Measurements from ENCODE around the gene CCT5. TPM values are rescaled to one million over a fixed set of nuclear protein-coding genes. Genes with fewer than 3 reads are reported as not detected.
"Not testable (repeated sequence)": the region's sequence is repeated elsewhere in the genome, so short reads cannot be mapped to it uniquely, and the experiment has no call there.

CCT5 gene
- total RNA-seq, 1 donor from 2014 or later, result 223 TPM

DNA sequence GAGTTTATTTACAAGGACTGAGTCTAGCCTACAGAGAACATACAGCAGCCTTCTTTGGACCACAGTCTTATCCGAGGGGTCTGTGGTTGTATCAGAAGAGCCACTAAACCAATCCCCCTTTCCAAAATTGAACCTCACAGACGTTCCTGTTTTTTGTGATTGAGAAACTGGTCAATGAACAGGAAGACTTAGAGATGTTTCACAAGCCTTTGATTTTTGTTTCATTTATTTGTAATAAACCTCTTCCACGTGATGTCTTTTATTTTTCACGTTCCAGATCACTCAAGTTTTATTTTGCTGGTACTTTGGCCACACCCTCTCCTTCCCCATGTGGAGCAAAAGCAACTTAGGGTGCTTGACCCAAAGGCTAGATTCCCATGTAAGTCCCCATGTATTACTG lies 16.1 kb downstream of the CCT5 start:
- Mint-ChIP-seq H3K27ac (no peak overlapping the region), H3K4me1 (ENCODE audit: low read depth) (no peaks in the 10 kb centered on the region), H3K4me3 (ENCODE audit: low read depth) (no peak overlapping the region), H3K27me3 (no peaks in the 10 kb centered on the region), H3K36me3 (ENCODE audit: insufficient read depth) (peaks cover 16% of the 10 kb centered on the region), H3K9me3 (ENCODE audit: low read depth) (no peaks in the 10 kb centered on the region)
- TF ChIP-seq, protein P1, sequence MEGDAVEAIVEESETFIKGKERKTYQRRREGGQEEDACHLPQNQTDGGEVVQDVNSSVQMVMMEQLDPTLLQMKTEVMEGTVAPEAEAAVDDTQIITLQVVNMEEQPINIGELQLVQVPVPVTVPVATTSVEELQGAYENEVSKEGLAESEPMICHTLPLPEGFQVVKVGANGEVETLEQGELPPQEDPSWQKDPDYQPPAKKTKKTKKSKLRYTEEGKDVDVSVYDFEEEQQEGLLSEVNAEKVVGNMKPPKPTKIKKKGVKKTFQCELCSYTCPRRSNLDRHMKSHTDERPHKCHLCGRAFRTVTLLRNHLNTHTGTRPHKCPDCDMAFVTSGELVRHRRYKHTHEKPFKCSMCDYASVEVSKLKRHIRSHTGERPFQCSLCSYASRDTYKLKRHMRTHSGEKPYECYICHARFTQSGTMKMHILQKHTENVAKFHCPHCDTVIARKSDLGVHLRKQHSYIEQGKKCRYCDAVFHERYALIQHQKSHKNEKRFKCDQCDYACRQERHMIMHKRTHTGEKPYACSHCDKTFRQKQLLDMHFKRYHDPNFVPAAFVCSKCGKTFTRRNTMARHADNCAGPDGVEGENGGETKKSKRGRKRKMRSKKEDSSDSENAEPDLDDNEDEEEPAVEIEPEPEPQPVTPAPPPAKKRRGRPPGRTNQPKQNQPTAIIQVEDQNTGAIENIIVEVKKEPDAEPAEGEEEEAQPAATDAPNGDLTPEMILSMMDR (IDR thresholded peaks at IDR 0.05; ENCODE audit: unreplicated experiment), result no peak
- no peak for DNase-seq (ENCODE audit: low spot score, unreplicated experiment)

DNA sequence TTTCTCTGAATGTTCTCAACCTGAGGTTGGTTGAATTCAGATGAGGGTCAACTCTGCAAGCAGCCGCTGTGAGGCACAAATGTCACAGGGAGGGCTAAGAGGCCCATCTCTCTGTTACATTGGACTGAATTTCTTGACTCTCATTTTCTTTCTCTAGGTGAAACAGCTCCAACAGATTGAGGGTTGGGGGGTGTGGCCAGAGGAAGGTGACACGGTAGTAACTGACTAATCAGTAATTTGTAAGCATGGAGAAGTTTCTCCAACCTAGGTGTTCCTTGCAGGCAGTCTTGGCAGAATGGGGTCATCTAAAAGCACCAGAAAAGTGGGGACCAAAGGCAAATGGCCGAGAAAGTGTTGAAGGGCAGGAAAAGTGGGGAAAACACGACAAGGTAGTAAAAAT lies 16.8 kb downstream of the CCT5 start:
- Mint-ChIP-seq H3K9me3 (ENCODE audit: low read depth) (no peaks in the 10 kb centered on the region), H3K4me1 (ENCODE audit: low read depth) (no peaks in the 10 kb centered on the region), H3K36me3 (ENCODE audit: insufficient read depth) (peaks cover 13% of the 10 kb centered on the region), H3K4me3 (ENCODE audit: low read depth) (no peak overlapping the region), H3K27me3 (no peaks in the 10 kb centered on the region), H3K27ac (no peak overlapping the region)
- DNase-seq (ENCODE audit: low spot score, unreplicated experiment), result no peak
- TF ChIP-seq, protein P1 (IDR thresholded peaks at IDR 0.05; ENCODE audit: unreplicated experiment), result no peak

DNA sequence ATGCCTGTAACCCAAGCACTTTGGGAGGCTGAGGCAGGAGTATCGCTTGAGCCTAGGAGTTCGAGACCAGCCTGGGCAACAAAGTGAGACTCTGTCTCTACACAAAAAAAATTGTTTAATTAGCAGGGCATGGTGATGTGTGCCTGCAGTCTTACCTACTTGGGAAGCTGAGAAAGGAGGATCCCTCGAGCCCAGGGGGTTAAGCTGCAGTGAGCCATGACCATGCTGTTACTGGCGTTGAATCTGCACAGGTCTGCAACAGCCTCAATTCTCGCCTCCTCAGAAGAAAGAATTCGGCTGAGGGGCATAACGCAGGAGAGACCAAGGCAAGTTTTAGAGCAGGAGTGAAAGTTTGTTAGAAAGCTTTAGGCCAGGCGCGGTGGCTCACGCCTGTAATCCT lies 18.0 kb downstream of the CCT5 start:
- Mint-ChIP-seq H3K36me3 (ENCODE audit: insufficient read depth) (peaks cover 5% of the 10 kb centered on the region), H3K4me3 (ENCODE audit: low read depth) (no peak overlapping the region), H3K27ac (no peak overlapping the region), H3K27me3 (no peaks in the 10 kb centered on the region), H3K9me3 (ENCODE audit: low read depth) (no peaks in the 10 kb centered on the region), H3K4me1 (ENCODE audit: low read depth) (no peaks in the 10 kb centered on the region)
- TF ChIP-seq, protein P1 (IDR thresholded peaks at IDR 0.05; ENCODE audit: unreplicated experiment), result no peak
- DNase-seq (ENCODE audit: low spot score, unreplicated experiment), result no peak

DNA sequence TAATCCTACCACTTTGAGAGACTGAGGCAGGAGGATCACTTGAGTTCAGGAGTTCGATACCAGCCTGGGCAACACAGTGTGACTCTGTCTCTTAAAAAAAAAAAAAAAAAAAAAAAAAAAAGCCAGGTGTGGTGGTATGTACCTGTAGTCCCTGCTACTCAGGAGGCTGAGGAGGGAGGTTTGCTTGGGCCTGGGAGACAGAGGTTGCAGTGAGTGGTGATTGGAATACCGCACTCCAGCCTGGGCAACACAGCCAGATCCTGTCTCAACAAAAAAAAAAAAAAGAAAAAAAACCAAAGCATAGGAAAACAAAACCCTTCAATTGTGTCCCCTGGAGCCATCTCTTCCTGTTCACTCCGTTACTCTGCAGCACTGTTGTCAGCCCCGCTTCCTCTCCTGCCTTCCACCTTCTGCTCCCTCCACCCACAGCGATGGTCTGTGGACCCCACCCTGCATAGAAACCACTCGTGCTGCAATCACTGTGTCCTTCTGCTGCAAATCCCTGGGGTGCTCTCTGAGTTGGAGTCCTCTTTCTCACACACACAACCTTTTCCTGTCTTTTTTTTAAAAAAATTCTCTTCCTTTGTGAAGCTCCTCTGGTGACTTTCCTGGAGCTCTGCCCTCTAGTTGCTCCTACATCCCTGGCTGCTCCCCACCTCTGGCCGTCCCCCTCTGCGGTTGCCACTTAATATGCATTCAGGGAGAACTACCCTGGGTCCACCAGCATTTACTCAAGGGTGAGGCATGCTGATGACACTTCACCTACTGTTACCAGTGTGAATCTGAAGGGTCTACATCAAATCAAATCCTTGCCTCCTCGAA lies 22.2 kb downstream of the CCT5 start:
- Mint-ChIP-seq H3K4me3 (ENCODE audit: low read depth) (no peak overlapping the region), H3K9me3 (ENCODE audit: low read depth) (no peaks in the 10 kb centered on the region), H3K27me3 (no peaks in the 10 kb centered on the region), H3K36me3 (ENCODE audit: insufficient read depth) (no peaks in the 10 kb centered on the region), H3K27ac (no peak overlapping the region), H3K4me1 (ENCODE audit: low read depth) (no peaks in the 10 kb centered on the region)
- DNase-seq (ENCODE audit: low spot score, unreplicated experiment), result no peak
- TF ChIP-seq, protein P1 (IDR thresholded peaks at IDR 0.05; ENCODE audit: unreplicated experiment), result no peak

DNA sequence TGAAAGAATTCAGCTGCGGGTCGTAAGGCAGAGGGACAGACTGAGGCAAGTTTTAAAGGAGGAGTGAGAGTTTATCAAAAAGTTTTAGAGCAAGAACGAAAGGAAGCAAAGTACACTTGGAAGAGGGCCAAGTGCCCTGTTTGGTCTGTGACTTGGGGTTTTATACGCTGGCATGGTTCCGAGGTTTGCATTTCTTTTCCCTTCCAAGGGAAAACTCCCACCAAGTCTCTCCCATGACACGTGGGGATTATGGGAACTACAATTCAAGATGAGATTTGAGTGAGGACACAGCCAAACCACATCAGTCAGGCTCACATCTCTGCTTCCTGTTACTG lies 22.8 kb downstream of the CCT5 start:
- not testable (repeated sequence) for H3K27me3 Mint-ChIP-seq; H3K4me3 Mint-ChIP-seq (ENCODE audit: low read depth); H3K36me3 Mint-ChIP-seq (ENCODE audit: insufficient read depth); H3K4me1 Mint-ChIP-seq (ENCODE audit: low read depth); H3K27ac Mint-ChIP-seq; DNase-seq (ENCODE audit: low spot score, unreplicated experiment); H3K9me3 Mint-ChIP-seq (ENCODE audit: low read depth)

DNA sequence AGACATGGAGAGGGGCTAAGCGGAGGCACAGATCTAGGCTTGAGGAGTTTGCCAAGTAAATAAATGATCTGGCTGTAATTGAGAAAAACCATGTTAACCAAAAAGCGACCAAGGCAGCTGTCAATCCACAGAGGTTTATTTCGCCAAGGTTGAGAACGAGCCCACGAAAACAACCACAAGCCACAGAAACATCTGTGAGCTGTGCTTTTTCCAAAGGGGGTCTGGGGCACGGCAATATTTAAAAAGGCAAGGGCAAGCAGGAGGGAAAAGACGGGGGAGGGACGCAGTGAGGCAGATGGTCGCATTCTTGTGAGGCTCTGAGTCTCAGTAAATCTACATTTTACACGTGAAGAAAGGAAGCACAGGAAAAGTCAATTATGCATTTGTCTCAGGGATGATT lies 25.4 kb downstream of the CCT5 start:
- Mint-ChIP-seq H3K4me1 (ENCODE audit: low read depth) (no peaks in the 10 kb centered on the region), H3K27ac (no peak overlapping the region), H3K36me3 (ENCODE audit: insufficient read depth) (peaks cover 1% of the 10 kb centered on the region), H3K27me3 (no peaks in the 10 kb centered on the region), H3K4me3 (ENCODE audit: low read depth) (no peak overlapping the region), H3K9me3 (ENCODE audit: low read depth) (no peaks in the 10 kb centered on the region)
- TF ChIP-seq, protein P1 (IDR thresholded peaks at IDR 0.05; ENCODE audit: unreplicated experiment), result no peak
- no peak for DNase-seq (ENCODE audit: low spot score, unreplicated experiment)

Measured in progenitor cell of endocrine pancreas (in vitro differentiated cells).